Measurements from ENCODE around the gene PRDM16. TPM values are rescaled to one million over a fixed set of nuclear protein-coding genes. Genes with fewer than 3 reads are reported as not detected.

The PRDM16 gene
- total and polyA plus RNA-seq, 4 donors = 0.05 to 0.67 (median 0.19) TPM

GRCh38 chr1:3114846-3115245 lies 45.8 kb downstream of the PRDM16 start:
- WGBS = 62% methylated on average over 8 of the region's 8 CpGs
- DNase-seq (ENCODE audit: low spot score) = no peak
- H3K27ac ChIP-seq (ENCODE audit: low read depth in 1 of 2, low read length in 2 of 2) = no peak overlapping the region
- TF ChIP-seq HNF4A (conservative IDR thresholded peaks at IDR 0.05) (no peak), FOXA1 (IDR thresholded peaks at IDR 0.05) (no peak), GABPA (IDR thresholded peaks at IDR 0.05 in 1 of 2, conservative IDR thresholded peaks at IDR 0.05 in 1 of 2) (no peak), FOXA2 (IDR thresholded peaks at IDR 0.05) (no peak), RAD21 (IDR thresholded peaks at IDR 0.05) (no peak), RXRA (IDR thresholded peaks at IDR 0.05) (no peak), HNF4G (IDR thresholded peaks at IDR 0.05) (no peak), JUND (IDR thresholded peaks at IDR 0.05) (no peak), CTCF (IDR thresholded peaks at IDR 0.05; ENCODE audit: low read depth, low read length, missing input control) (no peak), ATF3 (IDR thresholded peaks at IDR 0.05) (no peak), TAF1 (conservative IDR thresholded peaks at IDR 0.05) (no peak), SP1 (IDR thresholded peaks at IDR 0.05) (no peak), YY1 (IDR thresholded peaks at IDR 0.05) (no peak), NR2F2 (IDR thresholded peaks at IDR 0.05) (no peak), EGR1 (IDR thresholded peaks at IDR 0.05; ENCODE audit: low read depth in 2 of 2) (no peak)
- TF ChIP-seq, protein P1, sequence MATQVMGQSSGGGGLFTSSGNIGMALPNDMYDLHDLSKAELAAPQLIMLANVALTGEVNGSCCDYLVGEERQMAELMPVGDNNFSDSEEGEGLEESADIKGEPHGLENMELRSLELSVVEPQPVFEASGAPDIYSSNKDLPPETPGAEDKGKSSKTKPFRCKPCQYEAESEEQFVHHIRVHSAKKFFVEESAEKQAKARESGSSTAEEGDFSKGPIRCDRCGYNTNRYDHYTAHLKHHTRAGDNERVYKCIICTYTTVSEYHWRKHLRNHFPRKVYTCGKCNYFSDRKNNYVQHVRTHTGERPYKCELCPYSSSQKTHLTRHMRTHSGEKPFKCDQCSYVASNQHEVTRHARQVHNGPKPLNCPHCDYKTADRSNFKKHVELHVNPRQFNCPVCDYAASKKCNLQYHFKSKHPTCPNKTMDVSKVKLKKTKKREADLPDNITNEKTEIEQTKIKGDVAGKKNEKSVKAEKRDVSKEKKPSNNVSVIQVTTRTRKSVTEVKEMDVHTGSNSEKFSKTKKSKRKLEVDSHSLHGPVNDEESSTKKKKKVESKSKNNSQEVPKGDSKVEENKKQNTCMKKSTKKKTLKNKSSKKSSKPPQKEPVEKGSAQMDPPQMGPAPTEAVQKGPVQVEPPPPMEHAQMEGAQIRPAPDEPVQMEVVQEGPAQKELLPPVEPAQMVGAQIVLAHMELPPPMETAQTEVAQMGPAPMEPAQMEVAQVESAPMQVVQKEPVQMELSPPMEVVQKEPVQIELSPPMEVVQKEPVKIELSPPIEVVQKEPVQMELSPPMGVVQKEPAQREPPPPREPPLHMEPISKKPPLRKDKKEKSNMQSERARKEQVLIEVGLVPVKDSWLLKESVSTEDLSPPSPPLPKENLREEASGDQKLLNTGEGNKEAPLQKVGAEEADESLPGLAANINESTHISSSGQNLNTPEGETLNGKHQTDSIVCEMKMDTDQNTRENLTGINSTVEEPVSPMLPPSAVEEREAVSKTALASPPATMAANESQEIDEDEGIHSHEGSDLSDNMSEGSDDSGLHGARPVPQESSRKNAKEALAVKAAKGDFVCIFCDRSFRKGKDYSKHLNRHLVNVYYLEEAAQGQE (IDR thresholded peaks at IDR 0.05) = no peak
- TF ChIP-seq, protein P2, sequence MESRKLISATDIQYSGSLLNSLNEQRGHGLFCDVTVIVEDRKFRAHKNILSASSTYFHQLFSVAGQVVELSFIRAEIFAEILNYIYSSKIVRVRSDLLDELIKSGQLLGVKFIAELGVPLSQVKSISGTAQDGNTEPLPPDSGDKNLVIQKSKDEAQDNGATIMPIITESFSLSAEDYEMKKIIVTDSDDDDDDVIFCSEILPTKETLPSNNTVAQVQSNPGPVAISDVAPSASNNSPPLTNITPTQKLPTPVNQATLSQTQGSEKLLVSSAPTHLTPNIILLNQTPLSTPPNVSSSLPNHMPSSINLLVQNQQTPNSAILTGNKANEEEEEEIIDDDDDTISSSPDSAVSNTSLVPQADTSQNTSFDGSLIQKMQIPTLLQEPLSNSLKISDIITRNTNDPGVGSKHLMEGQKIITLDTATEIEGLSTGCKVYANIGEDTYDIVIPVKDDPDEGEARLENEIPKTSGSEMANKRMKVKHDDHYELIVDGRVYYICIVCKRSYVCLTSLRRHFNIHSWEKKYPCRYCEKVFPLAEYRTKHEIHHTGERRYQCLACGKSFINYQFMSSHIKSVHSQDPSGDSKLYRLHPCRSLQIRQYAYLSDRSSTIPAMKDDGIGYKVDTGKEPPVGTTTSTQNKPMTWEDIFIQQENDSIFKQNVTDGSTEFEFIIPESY (IDR thresholded peaks at IDR 0.05) = no peak
- TF ChIP-seq, protein P3, sequence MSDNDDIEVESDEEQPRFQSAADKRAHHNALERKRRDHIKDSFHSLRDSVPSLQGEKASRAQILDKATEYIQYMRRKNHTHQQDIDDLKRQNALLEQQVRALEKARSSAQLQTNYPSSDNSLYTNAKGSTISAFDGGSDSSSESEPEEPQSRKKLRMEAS (IDR thresholded peaks at IDR 0.05) = no peak
- peaks cover 2 to 15% (median 9%) of the 10 kb centered on the region in 4 donors for H3K4me1 ChIP-seq (ENCODE audit: control insufficient read depth in 4 of 4, insufficient read depth in 4 of 4, low read length in 3 of 4)
- no peak overlapping the region for H3K9ac ChIP-seq (ENCODE audit: low read depth in 1 of 2, low read length in 2 of 2)
- no peaks in the 10 kb centered on the region for H3K36me3 ChIP-seq (ENCODE audit: control insufficient read depth in 4 of 4, insufficient read depth in 3 of 4, low read depth in 1 of 4, low read length in 3 of 4)
- H3K27me3 ChIP-seq (ENCODE audit: control insufficient read depth in 4 of 4, insufficient read depth in 4 of 4, low read length in 3 of 4) = no peaks in the 10 kb centered on the region
- H3K4me3 ChIP-seq (ENCODE audit: low read depth in 1 of 3, low read length in 3 of 3) = no peak overlapping the region
- no peaks in the 10 kb centered on the region for H3K9me3 ChIP-seq (ENCODE audit: control insufficient read depth in 4 of 4, low read length in 3 of 4)
